ELR (cell line): ENCODE results near the gene SECTM1.
A peak's percentile ranks its signal among the peaks of the same experiment; 100 is the strongest.

ENCODE experiments used
- DNase-seq: peaks from one replicate; pipeline ENCODE4 v3.0.0-alpha.2; 2015; ENCODE audit warnings: low read depth

SECTM1 gene

DNA sequence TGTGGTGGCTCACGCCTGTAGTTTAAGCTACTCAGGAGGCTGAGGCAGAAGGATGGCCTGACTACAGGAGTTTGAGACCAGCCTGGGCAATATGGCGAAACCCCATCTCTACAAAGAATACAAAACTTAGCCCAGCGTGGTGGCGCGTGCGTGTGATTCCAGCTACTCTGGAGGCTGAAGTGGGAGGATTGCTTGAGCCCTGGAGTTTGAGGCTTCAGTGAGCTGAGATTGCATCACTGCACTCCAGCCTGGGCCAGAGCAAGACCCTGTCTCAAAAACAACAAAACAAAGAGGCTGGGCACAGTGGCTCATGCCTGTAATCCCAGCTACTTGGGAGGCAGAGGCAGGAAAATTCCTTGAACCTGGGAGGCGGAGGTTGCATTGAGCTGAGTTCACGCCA, 53.0 kb downstream of the SECTM1 start:
- no peak for DNase-seq

DNA sequence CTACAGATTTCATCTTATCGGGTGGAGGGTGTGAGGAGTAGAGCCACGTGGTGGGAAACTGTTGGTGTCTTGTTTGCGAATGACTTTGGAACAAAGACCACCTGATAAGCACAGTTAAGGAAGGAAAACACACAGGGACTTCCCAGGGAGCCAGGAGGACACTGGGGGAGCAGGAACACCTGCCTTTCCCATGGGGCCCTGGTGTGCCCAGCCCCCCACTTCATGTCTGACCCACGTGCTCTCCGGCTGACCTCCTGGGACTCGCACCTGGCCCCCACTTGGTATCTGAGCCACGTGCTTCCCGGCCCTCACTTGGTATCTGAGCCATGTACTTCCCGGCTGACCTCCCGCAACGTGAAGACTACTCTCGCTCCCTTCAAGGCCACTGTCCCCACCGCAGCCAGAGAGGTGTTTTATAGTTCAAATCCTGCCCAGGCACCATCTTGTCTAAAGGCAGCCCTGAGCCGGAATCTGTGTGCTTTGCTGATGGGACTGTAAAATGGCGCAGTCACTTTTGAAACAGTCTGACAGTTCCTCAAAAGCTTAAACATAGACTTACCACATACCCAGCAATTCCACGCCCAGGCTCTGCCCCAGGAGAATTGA, 54.7 kb downstream of the SECTM1 start:
- DNase-seq, result no peak

- DNase-seq, result no peak
Observed at GRCh38 chr17:82278308-82278707, 55.3 kb downstream of the SECTM1 start.

DNA sequence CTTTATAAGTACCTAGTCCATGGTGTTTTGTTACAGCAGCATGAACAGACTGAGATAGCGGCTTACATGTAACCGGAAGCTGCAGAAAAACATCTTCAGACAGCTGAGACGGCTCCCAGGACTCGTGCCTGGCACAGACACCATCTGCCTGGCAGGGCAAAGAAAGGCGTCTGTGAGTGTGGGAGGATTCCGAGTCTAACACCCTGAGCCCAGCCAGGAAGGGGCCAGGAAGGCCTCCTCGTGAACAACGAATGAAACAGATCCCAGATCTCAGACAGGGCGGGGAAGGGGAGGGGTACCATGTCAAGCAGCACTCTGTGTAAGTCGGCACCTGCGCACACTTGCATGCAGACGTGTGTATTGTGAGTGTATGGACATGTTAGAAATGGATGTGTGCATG, 55.7 kb downstream of the SECTM1 start:
- DNase-seq, result no peak

DNA sequence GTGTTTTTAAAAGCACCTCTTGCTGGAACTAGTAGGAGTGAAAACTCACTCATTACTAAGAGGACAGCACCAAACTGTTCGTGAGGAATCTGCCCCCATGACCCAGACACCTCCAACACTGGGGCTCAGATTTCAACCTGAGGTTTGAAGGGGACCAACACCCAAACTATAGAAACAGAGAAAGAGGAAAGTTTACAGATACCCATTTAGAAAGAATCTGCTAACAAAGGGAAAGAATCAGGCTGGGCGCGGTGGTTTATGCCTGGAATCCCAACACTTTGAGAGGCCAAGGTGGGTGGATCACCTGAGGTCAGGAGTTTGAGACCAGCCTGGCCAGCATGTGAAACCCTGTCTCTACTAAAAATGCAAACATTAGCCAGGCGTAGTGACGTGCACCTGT, 56.6 kb downstream of the SECTM1 start:
- DNase-seq, result no peak

- DNase-seq, result no peak
Observed at GRCh38 chr17:82275326-82275725, 58.2 kb downstream of the SECTM1 start.

DNA sequence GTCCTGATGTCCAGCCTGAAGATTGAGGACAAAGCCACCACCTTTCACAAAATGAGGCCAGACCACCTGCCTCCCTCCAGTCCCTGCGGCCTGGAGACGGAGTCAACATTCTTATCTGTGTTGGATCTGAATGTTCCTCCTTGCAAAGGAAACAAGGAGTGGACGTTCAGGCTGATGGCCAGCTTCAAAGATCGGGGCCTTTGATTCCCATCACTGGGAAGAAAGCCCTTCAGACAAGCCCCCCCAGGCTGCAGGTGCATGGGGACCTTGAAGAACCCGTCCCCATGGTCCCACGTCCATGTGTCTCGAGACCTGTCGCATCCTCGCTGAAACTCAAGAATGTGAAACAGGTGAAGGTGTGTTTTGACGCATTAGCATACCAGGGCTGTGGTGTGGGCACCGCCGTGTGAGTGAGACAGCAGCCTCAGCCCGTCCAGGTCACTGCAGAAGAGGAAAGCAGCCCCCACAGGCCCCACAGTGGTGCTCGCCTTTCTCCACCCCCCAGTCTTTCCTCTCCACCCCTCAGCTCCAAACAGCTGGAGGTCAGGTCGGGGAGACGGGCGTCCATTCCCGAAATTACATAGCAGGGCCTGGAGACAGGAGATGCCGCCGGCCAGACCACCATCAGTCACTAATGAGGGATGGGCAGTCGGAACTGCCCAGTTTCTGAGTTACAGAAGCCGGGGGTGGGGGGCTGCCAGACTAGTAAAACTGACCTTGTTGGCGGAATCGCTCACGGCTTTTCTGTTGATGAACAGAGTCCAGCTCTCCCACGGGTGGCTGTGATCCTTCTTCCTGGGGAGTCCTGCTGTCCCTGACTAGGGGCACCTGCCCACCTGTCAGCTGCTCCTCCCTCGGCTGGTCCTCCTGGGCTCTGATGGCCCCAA, 59.2 kb downstream of the SECTM1 start:
- DNase-seq, result no peak

DNA sequence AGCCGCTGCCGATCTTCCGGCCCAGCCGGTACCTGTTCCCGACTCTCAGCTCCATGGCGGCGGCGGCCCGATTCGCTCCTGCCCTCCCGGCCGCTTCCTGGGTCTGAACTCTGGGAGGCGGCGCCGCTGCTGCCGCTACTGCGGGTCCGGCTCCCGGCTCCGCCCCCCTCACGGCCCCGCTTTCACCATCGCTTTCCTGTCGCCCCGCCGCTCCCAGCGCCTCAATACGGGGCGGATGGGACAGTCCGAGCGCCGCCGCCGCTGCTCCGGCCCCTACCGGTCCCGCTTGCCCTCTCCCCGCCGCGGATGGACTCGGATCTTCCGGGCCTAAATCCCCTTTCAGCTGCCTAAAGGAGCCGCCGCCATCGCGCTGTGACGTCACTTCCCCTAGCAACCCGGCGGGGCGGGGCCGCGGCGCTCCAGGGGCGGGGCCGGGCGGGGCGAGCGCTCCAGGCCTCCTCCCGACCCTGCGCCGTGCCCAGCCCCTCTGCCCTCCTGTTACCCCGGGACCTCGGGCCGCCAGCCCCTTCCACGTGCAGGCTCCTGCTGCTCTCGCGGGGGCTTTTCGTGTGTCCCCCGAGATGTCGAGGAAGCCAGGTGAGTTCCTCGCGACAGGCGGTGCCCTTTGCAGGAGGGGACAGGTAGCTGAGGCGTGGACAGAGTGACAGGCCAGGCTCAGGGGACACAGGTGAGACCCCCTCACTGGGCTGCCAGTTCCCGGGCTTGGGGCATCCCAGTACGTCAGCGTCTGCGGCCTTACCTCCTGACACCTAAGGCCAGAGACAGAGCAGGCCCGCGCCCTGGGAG, 60.0 kb downstream of the SECTM1 start, which contains the start of gene CSNK1D:
Gene CSNK1D (minus strand): TSS at position 374 of the 807 bp plus-strand sequence. CDS start 319 bp downstream, at position 55.
- peak; percentile 92 for DNase-seq

GRCh38 chr17:82272495-82273326, 60.9 kb downstream of the SECTM1 start:
- peak; percentile 40 for DNase-seq

DNA sequence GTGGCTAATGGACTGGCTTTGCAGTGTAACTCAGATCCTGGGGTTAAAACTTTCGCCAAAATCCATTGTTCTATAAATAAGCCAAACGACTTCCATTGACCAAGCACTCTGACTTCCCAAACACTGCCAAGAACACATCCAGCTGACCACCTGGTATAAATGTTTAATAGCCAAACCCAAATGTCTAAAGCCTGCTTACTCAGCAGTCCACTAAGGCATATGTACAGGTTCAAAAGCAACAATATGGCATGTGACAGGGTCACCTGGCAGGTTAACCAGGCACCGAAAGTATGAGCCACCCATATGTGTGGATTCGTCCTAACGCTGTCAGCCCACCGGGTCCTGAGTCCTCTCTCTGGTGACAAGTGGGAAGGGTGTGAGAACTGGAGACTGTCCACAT, 62.2 kb downstream of the SECTM1 start:
- no peak for DNase-seq
